ENCODE results near the gene KRTAP19-4. TPM values are rescaled to one million over a fixed set of nuclear protein-coding genes. Genes with fewer than 3 reads are reported as not detected.

Gene KRTAP19-4
- total RNA-seq, 1 donor from 2014 or later = not detected

DNA sequence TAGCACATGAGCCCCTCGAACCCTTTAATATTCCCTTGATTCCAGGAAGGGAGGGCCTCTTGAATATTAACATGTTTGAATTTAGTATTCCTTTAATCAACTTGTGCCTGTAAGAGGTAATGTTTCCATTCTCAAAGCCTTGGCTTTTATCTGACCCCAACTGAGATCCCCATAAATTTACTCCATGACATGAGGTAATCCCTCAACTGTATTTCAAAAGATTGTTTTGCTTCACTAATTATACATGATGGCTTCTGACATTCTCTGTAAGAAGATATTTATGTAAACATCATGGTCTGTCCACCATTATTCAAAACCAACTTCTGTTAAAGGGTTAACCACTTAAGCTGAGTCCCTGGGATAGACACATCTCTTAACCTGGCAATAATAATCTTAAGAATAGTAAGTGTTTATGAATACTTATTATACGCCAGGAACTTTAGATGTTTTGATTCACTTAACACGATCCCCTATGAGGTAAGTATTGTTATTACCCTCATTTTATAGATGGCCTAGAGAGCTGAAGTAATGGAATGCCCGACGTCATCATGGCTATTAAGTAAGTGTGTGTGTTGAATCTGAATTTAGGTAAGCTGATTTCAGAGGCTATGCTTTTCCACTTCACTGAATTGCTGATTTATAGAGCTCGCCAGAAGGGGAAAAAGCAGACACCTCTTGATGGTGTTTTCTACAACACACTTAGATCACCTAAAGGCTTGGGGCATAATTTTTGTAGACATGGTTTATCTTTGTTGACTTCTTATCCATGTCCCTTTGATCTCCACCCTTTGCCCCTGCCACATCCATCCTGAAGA is 27.9 kb downstream of the KRTAP19-4 start:
- H3K36me3 Mint-ChIP-seq (ENCODE audit: low read depth) = no peaks in the 10 kb centered on the region
- DNase-seq (ENCODE audit: low spot score) = no peak
- intact Hi-C loops (cut with micrococcal nuclease) = no loop called here
- peaks cover 2% of the 10 kb centered on the region for H3K27me3 Mint-ChIP-seq (ENCODE audit: low read depth)
- no peaks in the 10 kb centered on the region for H3K9me3 Mint-ChIP-seq
- no peak overlapping the region for H3K4me3 Mint-ChIP-seq (ENCODE audit: low read depth)
- no peaks in the 10 kb centered on the region for H3K4me1 Mint-ChIP-seq (ENCODE audit: low read depth)
- H3K27ac Mint-ChIP-seq = no peak overlapping the region

GRCh38 chr21:30463713-30464112 is 33.3 kb downstream of the KRTAP19-4 start:
- DNase-seq (ENCODE audit: low spot score) = no peak

GRCh38 chr21:30448514-30448913 is 48.5 kb downstream of the KRTAP19-4 start:
- intact Hi-C loops (cut with micrococcal nuclease) = no loop called here
- no peak overlapping the region for H3K27ac Mint-ChIP-seq

More at GRCh38 chr21:30463713-30464112, 33.3 kb downstream of the KRTAP19-4 start:
- H3K4me3 Mint-ChIP-seq (ENCODE audit: low read depth) = no peak overlapping the region
- peaks cover 2% of the 10 kb centered on the region for H3K27me3 Mint-ChIP-seq (ENCODE audit: low read depth)
- H3K9me3 Mint-ChIP-seq = no peaks in the 10 kb centered on the region
- no peaks in the 10 kb centered on the region for H3K36me3 Mint-ChIP-seq (ENCODE audit: low read depth)
- H3K4me1 Mint-ChIP-seq (ENCODE audit: low read depth) = no peaks in the 10 kb centered on the region
- intact Hi-C loops (cut with micrococcal nuclease) = no loop called here
- no peak overlapping the region for H3K27ac Mint-ChIP-seq

GRCh38 chr21:30447056-30447455 is 49.9 kb downstream of the KRTAP19-4 start:
- H3K27me3 Mint-ChIP-seq (ENCODE audit: low read depth) = peaks cover 2% of the 10 kb centered on the region
- no peak overlapping the region for H3K27ac Mint-ChIP-seq
- no peaks in the 10 kb centered on the region for H3K9me3 Mint-ChIP-seq
- DNase-seq (ENCODE audit: low spot score) = no peak
- H3K4me1 Mint-ChIP-seq (ENCODE audit: low read depth) = peaks cover 3% of the 10 kb centered on the region
- H3K36me3 Mint-ChIP-seq (ENCODE audit: low read depth) = no peaks in the 10 kb centered on the region
- intact Hi-C loops (cut with micrococcal nuclease) = no loop called here
- no peak overlapping the region for H3K4me3 Mint-ChIP-seq (ENCODE audit: low read depth)

More at GRCh38 chr21:30448514-30448913, 48.5 kb downstream of the KRTAP19-4 start:
- no peak for DNase-seq (ENCODE audit: low spot score)
- no peaks in the 10 kb centered on the region for H3K36me3 Mint-ChIP-seq (ENCODE audit: low read depth)
- H3K4me1 Mint-ChIP-seq (ENCODE audit: low read depth) = peaks cover 3% of the 10 kb centered on the region
- no peaks in the 10 kb centered on the region for H3K9me3 Mint-ChIP-seq
- peaks cover 2% of the 10 kb centered on the region for H3K27me3 Mint-ChIP-seq (ENCODE audit: low read depth)
- H3K4me3 Mint-ChIP-seq (ENCODE audit: low read depth) = no peak overlapping the region

Other genes starting within 250 kb of the KRTAP19-4 start
- not detected in 2 replicates for gene KRTAP24-1, start 214.2 kb downstream of the KRTAP19-4 start, total RNA-seq
- not detected in 2 replicates for gene KRTAP25-1, start 207.7 kb downstream of the KRTAP19-4 start, total RNA-seq
- gene KRTAP26-1, start 176.8 kb downstream of the KRTAP19-4 start, total RNA-seq = not detected in 2 replicates
- not detected in 2 replicates for gene KRTAP27-1, start 159.5 kb downstream of the KRTAP19-4 start, total RNA-seq
- gene KRTAP23-1, start 148.6 kb downstream of the KRTAP19-4 start, total RNA-seq = not detected in 2 replicates
- not detected in 2 replicates for gene KRTAP13-2, start 124.9 kb downstream of the KRTAP19-4 start, total RNA-seq
- not detected in 2 replicates for gene KRTAP13-1, start 101.1 kb downstream of the KRTAP19-4 start, total RNA-seq
- not detected in 2 replicates for gene KRTAP13-3, start 71.2 kb downstream of the KRTAP19-4 start, total RNA-seq
- gene KRTAP13-4, start 66.9 kb downstream of the KRTAP19-4 start, total RNA-seq = not detected in 2 replicates
- not detected in 2 replicates for gene KRTAP15-1, start 56.9 kb downstream of the KRTAP19-4 start, total RNA-seq
- not detected in 2 replicates for gene KRTAP19-1, start 16.8 kb downstream of the KRTAP19-4 start, total RNA-seq
- not detected in 2 replicates for gene KRTAP19-2, start 9.7 kb downstream of the KRTAP19-4 start, total RNA-seq
- gene KRTAP19-3, start 5.2 kb downstream of the KRTAP19-4 start, total RNA-seq = not detected in 2 replicates
- not detected in 2 replicates for gene KRTAP19-5, start 5.0 kb upstream of the KRTAP19-4 start, total RNA-seq
- gene KRTAP19-6, start 44.7 kb upstream of the KRTAP19-4 start, total RNA-seq = not detected in 2 replicates
- not detected in 2 replicates for gene KRTAP19-7, start 64.1 kb upstream of the KRTAP19-4 start, total RNA-seq
- not detected in 2 replicates for gene KRTAP22-2, start 93.2 kb upstream of the KRTAP19-4 start, total RNA-seq
- gene KRTAP6-3, start 95.3 kb upstream of the KRTAP19-4 start, total RNA-seq = not detected in 2 replicates
- gene KRTAP6-2, start 101.7 kb upstream of the KRTAP19-4 start, total RNA-seq = not detected in 2 replicates
- gene KRTAP22-1, start 103.9 kb upstream of the KRTAP19-4 start, total RNA-seq = not detected in 2 replicates
- gene KRTAP6-1, start 116.8 kb upstream of the KRTAP19-4 start, total RNA-seq = not detected in 2 replicates
- not detected in 2 replicates for gene KRTAP20-1, start 119.3 kb upstream of the KRTAP19-4 start, total RNA-seq
- not detected in 2 replicates for gene KRTAP20-4, start 123.5 kb upstream of the KRTAP19-4 start, total RNA-seq
- not detected in 2 replicates for gene KRTAP20-2, start 138.0 kb upstream of the KRTAP19-4 start, total RNA-seq
- not detected in 2 replicates for gene KRTAP20-3, start 145.7 kb upstream of the KRTAP19-4 start, total RNA-seq
- not detected in 2 replicates for gene KRTAP21-3, start 221.6 kb upstream of the KRTAP19-4 start, total RNA-seq

Measured in activated T-helper 2 cell treated with anti-CD3 and anti-CD28 coated beads, Interferon-gamma antibody, Interleukin-2, Interleukin-4, amounts not matched to agents 10 μg/mL and 5 μg/mL and 100 μg/mL, durations not matched to agents 14 hours and 24 hours and 36 hours (primary cell).